NCI-H2227 treated with DMSO at 0.1 percent for 48 hours (cell line): ENCODE results near the gene PEX11G.
"Not testable (repeated sequence)": the region's sequence is repeated elsewhere in the genome, so short reads cannot be mapped to it uniquely, and the experiment has no call there.

ENCODE experiments used
- DNase-seq: peaks from one replicate; lab custom pipeline; 2025; lab: John Stamatoyannopoulos, UW

The PEX11G gene

GRCh38 chr19:7467009-7467989, 21.5 kb downstream of the PEX11G start:
- no peak for DNase-seq

GRCh38 chr19:7463575-7463974, 25.3 kb downstream of the PEX11G start:
- DNase-seq: no peak

- no peak for DNase-seq
These were observed 26.8 kb downstream of the PEX11G start for GRCh38 chr19:7461841-7462629.

GRCh38 chr19:7460562-7460966, 28.3 kb downstream of the PEX11G start:
- DNase-seq: no peak

GRCh38 chr19:7459773-7460172, 29.1 kb downstream of the PEX11G start:
- no peak for DNase-seq

- no peak for DNase-seq
These were observed 30.2 kb downstream of the PEX11G start for GRCh38 chr19:7458675-7459074.

- no peak for DNase-seq
These were observed 31.8 kb downstream of the PEX11G start for GRCh38 chr19:7456964-7457541.

- no peak for DNase-seq
These were observed 33.1 kb downstream of the PEX11G start for GRCh38 chr19:7455600-7456296.

GRCh38 chr19:7454998-7455397, 33.8 kb downstream of the PEX11G start:
- DNase-seq: no peak

- no peak for DNase-seq
These were observed 38.3 kb downstream of the PEX11G start for GRCh38 chr19:7450243-7451223.

GRCh38 chr19:7449391-7450070, 39.3 kb downstream of the PEX11G start:
- not testable (repeated sequence) for DNase-seq

GRCh38 chr19:7447648-7448047, 41.2 kb downstream of the PEX11G start:
- no peak for DNase-seq

- no peak for DNase-seq
These were observed 43.7 kb downstream of the PEX11G start for GRCh38 chr19:7445104-7445503.

GRCh38 chr19:7444042-7444441, 44.8 kb downstream of the PEX11G start:
- no peak for DNase-seq

GRCh38 chr19:7442423-7442822, 46.4 kb downstream of the PEX11G start:
- no peak for DNase-seq

- DNase-seq: no peak
These were observed 47.2 kb downstream of the PEX11G start for GRCh38 chr19:7441468-7442146.

GRCh38 chr19:7440188-7440975, 48.5 kb downstream of the PEX11G start:
- DNase-seq: no peak

- DNase-seq: no peak
These were observed 53.2 kb downstream of the PEX11G start for GRCh38 chr19:7435586-7435985.

GRCh38 chr19:7434391-7434790, 54.4 kb downstream of the PEX11G start:
- no peak for DNase-seq
